Tongue (tissue), 2 donors: ENCODE data around the gene TAS2R60. TPM values are rescaled to one million over a fixed set of nuclear protein-coding genes. Genes with fewer than 3 reads are reported as not detected.
"Not testable (repeated sequence)": the region's sequence is repeated elsewhere in the genome, so short reads cannot be mapped to it uniquely, and the experiment has no call there.

ENCODE experiments used
- DNase-seq: peaks from one replicate; pipeline ENCODE4 v3.0.0-alpha.2; 2015
- total RNA-seq: library from RNA; depleted of rRNA; stranded (reverse); fragments of >200 nt; gene quantifications from one replicate; pipeline ENCODE4 v1.2.3, GENCODE V29; 2014

The TAS2R60 gene
- total RNA-seq, 1 donor from 2014 or later = not detected

DNA sequence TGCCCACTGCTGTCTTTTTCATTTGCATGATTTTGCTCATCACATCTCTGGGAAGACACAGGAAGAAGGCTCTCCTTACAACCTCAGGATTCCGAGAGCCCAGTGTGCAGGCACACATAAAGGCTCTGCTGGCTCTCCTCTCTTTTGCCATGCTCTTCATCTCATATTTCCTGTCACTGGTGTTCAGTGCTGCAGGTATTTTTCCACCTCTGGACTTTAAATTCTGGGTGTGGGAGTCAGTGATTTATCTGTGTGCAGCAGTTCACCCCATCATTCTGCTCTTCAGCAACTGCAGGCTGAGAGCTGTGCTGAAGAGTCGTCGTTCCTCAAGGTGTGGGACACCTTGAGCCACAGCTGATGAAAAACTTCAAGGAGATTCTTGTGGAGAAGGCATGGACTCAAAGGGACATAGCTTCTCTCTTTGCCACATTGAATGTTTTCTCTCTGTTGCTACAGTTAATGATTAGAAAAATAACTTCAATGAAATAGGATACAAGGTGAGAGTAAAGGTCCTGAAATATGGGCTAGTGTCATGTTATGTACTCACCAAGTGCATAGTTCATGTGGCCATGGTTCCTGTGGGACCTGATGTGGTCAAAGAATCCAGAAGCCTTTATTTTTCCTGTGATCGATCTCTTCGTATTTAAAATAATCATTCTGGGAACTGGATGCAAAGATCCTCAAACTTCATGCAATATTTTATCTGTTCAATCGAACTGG lies 970 bp downstream of the TAS2R60 start:
- no peak for DNase-seq

DNA sequence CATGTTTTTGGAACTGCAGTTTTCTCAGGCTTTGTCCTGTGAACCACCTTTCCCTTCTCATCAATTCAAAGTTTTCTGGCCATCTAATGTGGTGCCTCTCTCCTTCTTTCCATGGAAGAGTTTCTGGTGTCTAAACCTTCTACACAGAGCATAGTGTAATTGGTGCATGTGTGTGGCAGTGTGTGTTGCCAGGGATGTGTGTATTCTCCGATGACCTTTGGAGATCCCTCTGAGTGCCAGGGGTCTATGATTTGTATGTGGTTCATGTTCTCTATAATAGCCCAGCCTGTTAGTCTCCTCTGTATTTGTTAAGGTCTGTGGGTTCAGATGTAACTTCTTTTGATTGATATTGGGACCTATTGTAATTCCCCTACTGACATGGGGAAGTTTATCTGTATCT lies 1.5 kb downstream of the TAS2R60 start:
- DNase-seq = no peak

DNA sequence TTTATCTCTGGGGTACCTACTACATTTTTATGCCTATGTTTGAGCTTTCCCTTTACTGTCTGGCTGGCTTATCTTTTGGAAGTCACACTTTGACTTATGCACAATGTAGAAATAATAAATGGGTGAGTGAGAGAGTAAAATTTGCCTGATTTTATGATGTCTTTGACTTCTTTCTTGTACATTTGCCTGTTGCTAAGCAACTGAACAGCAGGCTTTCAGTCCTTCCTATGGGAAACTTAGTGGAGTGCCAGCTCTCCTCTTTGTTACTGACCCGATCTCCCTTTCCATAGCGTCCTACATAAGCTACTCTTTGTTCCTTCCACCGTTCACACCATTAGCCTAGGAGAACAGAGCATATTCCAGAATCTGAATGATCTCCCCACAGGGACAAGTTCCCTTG lies 4.2 kb downstream of the TAS2R60 start:
- peak; percentile 3 for DNase-seq

DNA sequence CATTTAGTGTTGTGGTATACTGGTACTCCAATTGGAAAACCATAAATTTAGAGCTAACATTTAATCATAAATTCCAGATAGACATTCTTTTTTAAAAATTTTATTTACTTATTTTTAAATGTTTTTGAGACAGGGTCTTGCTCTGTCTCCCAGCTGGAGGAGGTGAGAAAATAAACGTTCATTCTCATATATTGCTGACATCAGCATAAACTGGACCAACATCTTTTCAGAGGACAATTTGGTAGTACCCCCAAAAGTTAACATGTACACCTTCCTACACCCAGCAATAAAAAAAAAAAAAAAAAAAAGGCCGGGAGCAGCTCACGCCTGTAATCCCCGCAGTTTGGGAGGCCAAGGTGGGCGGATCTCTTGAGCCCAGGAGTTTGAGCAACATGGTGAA lies 5.2 kb downstream of the TAS2R60 start:
- no peak for DNase-seq

DNA sequence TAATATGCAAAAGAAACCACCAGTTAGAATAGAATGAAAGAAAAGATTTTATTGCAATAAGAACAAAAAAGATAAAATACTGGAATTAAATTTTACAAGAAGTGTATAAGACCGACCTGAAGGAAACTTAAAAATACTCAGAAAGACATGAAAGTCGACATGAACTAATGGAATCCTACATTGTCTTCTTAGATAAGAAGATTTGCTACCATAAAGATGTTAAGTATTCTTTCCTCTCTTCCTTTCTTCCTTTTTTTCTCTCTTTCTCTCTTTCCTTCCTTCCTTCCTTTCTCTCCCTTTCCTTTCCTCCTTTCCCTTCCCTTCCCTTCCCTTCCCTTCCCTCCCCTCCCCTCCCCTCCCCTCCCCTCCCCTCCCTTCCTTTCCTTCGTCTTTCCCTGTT lies 6.5 kb downstream of the TAS2R60 start:
- DNase-seq = no peak

DNA sequence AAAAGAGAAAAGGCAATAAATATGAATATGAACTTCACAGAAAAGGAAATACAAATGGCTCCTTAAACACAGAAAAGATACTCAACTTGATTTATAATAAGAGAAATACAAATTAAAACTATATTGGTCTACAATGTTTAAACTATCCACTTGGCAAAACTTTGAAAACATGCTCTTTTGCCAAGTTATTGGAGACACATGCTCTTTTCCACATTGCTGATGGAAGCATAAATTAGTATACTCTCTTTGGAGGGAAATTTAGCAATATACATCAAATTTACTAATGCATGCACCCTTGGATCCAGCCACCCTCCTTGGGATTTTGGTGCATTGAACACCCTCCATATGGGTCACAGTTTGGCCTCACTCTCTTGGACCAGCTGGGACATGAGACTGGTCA lies 7.9 kb downstream of the TAS2R60 start:
- DNase-seq = no peak

DNA sequence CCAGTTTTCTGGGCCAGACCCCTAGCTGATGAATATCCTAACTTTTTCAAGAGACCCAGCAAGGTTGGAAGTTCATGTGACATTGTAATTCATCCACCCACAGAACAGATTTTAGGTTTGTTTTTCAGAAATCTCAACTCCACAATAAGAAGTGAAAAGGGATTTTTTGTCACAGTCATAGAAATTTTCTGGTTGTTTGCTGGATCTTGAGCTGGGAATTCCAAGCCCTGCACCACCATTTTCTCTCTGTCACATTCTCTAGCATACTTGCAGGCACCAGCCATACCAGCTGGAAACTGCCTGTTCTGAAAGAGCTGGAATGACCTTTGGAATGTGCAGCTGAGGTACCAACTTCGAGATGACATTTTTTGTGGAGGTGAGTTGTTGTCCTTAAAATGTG lies 8.5 kb downstream of the TAS2R60 start:
- no peak for DNase-seq

DNA sequence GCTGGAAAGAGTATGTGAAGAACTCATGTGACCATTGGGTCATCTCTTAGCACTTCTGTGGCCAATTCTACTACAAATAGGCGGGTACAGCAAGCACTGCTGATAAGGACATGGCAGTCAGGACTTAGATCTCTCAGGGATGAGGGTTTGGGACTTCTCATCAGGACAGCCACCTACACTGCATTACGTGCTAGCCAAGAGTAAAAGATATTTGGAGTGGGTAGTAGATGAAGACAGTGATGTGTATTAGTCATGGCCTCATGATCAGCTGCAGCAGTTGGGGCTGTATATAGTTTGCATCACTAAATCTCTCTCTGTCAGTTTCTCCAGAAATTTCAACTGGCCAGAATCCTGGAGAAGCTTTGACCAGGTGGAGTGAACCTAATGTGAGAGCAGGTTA lies 9.2 kb downstream of the TAS2R60 start:
- no peak for DNase-seq

DNA sequence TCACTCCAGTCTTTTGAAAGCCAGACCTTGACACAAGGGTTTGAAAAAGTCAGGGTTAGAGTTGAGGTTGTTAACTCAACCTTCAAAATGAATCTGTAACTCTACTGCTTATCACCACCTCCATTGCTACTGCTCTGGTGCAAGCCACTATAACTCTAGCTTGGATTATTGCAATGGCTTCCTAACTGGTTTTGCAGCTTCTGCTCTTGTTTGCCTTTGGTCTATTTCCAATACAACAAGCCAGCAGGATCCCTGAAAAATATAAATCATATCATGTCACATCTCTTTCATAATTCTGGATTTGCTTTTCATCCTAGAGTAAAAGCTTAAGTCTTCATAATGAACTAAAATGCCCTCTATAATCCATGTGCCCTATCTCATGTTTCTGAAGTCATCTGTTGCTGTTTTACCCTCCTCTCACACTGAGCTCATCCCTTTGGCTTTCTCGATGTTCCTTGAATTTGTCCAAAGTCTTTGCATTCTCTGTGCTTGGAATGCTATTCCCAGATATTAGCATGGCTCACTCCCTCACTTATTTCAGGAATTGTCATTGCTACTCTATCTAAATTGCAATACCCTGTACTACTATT lies 10.9 kb downstream of the TAS2R60 start:
- no peak for DNase-seq

DNA sequence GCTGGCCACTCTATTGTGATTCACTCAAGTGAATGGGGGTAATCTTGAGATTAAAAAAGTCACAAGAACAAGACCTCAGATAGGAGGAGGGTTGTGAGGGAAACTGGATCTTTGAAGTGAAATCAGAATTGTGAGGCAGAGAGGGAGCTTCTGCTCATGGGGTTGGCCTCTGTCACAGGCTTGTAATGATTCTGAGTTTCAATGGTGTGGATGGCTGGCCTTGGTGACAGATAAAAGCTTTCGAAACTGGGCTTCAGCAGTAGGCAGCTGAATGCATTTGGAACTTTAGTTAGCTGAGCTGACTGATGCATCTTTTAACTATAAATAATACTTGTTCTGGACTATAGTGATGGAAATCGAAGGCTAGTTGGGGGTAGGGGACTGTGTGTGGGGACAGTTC lies 12.2 kb downstream of the TAS2R60 start:
- no peak for DNase-seq

DNA sequence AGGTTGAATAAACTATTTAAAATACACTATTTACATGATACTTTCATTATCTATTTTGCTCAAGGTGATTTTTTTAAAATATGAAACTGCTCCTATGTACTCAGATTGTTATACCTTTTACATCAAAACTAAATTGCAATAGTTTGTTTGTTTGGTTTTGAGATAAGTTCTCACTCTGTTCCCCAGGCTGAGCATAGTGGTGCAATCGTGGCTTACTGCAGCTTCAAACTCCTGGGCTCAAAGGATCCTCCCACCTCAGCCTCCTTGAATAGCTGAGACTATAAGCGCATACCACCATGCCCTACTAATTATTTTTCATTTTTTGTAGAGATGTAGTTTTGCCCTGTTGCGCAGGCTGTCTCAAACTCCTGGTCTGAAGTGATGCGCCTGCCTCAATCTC lies 12.7 kb downstream of the TAS2R60 start:
- DNase-seq = no peak

DNA sequence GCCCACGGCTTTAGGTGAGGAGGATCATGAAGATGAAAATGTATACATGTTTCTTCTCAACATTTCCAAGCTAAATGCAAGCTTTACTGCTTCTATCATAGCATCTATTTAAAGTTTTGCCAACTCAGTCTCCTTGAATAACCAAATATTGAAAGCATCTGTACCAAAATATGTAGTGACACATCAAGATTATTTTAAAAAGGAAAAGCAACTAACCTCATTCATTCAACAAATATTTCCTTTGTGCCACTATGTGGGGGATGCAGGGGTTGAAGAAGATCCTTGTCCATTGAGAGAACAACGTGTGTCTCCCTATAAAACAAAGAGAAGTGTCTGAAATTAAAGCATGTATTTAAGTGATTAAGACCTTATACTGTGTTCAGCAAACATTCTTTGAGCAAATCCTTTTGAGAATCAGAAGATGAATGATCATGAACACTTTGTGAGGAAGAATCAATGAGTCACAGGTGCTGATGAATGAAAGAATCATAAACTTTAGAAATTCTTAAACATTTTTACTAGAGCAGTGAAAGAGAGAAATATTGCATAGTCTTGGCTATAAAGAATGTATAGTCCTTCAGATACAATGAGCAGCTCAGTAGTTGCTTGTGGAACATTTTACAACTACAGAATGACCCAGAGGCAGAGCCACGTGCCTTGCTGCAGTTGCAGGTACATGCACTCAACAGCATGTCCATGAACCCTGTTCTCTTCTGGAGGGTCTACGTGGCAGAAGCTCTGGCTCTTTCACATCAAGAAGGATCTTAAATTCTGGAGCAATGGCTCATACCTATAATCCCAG lies 13.9 kb downstream of the TAS2R60 start:
- no peak for DNase-seq

DNA sequence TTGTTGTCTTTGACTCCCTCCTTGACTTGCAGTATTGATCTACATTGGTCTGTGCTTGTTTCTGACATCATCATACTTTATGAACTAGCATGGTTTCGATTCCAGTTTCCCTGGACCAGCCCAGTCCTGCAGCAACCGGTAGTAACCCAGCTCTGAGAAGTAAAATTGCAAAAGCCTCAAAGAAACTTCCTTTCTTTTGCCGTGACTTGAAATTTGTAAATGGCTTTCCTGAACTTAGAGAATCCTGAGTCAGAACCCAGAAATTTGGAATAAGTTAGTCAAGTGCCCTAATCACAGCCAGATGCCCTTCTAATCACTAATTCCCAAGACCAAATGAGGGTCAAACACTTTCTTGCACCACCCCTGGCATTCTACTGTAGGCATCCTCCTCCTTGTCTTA lies 15.0 kb downstream of the TAS2R60 start:
- DNase-seq = no peak

DNA sequence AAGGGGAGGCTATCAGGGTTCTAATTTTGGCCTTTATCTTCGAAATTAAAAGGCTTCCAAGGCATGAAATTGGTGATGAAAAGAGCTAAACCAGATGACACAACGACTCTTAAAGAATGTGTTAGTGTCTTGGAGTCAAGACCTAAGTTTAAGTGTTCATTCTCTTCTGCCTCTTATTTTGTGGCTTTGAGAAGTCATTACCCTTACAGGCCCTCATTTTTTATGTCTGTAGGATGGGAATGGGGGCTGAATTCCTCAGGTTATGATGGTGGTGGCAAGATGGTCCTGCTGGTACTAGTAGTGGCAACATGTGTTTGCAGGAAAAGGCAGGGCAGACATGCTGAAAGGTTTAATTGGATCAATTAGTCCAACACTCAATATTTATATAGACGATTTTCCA lies 15.4 kb downstream of the TAS2R60 start:
- DNase-seq = no peak

DNA sequence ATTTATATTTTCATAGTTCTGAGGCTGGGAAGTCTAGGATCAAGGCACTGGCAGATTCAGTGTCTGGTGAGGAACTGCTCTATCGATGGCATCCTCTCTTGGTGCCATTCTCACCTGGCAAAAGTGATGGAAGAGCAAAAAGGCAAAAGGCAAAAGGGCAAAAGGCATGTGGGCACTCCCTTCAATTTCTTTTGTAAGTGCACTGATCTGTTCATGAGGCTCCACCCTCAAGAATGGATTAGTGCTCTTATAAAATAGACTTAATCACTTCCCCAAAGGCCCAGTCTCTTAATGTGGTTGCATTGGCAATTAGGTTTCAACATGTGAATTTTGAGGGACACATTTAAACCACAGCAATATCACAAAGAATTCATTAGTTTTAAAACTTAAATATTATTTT lies 16.1 kb downstream of the TAS2R60 start:
- DNase-seq = no peak

DNA sequence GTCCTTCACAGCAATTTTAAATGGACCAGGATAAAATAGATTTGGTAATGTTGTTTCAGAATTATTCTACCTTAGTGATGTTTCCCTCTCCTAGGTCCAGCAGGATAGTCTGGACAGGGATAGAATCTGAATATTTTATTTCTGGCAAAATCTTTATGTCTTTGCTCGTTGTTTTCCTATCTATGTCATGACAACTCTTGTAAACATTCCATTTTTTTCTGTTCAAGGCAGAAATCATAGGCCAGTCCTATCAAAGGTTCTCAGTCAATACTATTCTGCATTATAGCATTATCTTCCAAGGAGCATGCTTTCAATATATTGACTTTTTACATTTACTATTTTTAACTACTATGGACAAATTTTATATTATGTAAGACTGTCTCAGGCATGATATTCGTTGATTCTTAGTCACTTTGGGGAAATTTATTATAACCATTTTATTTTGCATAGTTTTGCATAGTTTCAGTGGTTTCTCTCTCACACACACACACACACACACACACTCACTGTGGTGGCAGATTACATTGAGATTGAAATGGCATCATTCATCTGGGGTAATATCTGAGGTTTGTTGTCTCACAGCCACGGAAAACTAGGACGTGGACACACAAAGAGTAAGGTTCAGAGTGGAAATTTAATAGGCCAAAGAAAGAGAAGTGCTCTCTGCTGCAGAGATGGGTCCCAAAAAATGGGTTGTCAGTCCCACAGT lies 17.2 kb downstream of the TAS2R60 start:
- no peak for DNase-seq

DNA sequence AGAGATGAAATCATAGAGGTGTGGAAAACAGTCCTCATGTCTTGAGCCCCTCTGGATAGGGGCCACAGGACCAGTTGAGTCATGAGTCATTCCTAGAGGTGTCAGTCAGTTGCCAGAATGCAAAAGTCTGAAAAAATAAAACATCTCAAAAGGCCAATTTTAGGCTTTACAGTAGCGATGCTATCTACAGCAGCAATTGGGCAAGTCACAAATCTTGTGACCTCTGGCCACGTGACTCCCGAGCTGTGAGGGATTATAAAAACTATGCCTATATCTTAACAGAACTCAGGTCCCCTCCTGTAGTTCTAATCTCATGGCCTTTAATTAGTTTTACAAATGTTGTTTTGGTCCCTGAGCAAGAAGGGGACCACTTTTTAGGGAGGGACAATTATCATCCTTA lies 18.8 kb downstream of the TAS2R60 start:
- DNase-seq = no peak

DNA sequence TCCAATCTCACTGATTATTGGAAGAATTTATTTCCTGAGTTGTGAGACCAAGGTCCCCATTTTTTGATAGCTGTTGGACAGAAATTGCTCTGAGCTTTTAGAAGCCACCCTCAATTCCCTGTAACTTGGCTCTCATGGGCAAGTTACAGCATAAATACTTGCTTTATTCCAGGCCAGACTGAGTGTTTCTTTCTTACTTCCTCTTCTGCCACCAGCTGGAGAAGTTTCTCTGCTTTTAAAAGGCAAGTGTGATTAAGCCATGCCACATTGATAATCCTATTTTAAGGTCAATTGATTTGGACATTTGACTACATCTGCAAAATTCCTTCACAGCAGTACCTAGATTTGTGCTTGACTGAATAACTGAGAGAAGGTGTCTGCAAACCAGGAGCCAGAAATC lies 20.3 kb downstream of the TAS2R60 start:
- DNase-seq = no peak

DNA sequence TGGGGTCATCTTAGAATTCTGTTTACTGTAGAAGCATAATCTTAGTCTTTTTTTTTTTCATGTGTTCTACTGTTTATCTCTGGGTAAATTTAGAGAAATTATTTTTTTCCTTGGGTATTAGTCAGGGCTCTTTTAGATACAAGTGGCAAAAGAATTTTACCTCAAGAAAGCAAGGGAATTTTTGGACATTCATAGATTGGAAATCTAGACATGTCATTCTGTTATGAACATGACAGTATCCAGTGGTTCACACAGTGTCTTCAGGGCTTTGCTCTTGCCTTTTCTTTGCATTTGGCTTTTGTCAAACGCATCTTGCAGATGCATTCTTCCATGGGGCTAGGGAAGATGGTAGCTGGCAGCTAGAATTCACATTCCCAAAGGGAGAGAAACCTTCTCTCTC lies 20.7 kb downstream of the TAS2R60 start:
- DNase-seq = no peak

DNA sequence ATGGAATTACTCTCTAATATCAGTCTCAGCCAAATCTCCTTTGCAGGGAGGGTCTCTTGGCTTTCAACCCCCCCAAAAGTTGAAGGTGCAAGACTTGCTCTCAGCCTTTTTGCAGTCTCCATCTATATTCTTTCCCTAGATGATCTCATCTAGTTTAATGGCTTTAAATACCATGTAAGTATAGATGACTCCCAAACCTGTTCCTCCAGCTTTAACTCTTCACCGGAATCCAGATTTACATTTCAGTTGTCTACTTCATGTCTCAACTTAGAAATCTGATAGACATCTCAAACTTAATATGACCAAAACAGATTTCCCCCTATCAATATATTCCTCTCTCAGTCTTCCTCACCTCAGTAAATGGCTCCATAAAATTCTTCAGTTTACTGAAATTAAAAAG lies 24.5 kb downstream of the TAS2R60 start:
- DNase-seq = no peak

DNA sequence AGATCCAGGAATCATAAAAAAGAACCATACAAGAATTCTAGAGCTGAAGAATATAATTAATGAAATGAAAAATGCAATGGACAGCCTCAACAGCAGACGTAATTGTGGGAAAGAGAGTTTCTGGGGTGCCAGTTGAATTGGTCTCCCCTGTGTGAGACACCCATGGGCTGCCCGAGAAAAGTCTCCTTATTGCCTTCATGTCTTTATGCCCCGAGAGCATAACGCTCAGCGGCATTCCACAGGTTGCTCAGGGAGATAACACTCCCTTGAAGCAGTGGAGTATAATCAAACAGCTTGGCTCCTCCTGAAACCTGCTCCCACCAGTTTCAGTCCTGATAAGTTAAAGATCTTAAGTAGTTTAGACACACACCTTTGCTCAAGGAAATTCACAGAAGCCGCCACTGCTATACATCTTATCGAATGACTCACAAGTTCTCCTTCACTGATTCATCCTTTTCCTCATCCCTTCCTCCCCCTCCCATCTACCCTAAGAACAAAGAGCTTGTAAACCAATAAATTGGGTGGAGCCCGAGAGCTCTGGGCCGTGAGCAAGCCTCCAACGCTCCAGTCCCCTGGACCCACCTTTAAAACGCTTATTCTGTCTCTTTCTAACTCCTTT lies 28.9 kb downstream of the TAS2R60 start:
- not testable (repeated sequence) for DNase-seq

DNA sequence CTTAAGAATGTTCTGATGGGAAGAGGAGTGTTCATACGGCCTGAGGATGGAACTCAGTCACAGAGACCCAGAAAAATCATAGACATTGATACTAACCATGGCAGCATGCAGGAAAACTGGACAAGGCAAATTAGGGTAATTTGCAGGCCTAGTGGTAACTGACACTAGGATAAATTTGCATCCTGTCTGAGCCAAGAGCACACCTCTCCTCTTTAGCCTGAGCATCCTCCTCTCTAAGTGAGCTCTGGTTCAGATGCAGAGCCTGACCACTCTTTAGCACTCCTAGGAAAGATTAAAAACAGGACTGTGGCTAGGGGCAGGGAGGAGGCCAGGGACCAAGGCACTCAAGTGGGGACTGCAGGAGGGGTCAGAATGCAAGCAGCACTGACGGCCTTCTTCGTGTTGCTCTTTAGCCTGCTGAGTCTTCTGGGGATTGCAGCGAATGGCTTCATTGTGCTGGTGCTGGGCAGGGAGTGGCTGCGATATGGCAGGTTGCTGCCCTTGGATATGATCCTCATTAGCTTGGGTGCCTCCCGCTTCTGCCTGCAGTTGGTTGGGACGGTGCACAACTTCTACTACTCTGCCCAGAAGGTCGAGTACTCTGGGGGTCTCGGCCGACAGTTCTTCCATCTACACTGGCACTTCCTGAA lies 34.4 kb downstream of the TAS2R60 start, which contains the start of gene TAS2R41:
TSS of gene TAS2R41 (plus strand) at position 373 of the 650 bp plus-strand sequence. CDS start at position 373, 0 bp downstream.
- no peak for DNase-seq
